Measurements from ENCODE around the gene POMGNT2.

GRCh38 chr3:43048470-43048869 is 57.4 kb downstream of the POMGNT2 start:
- TF ChIP-seq CTCF (IDR thresholded peaks at IDR 0.05) (no peak), POLR2A (IDR thresholded peaks at IDR 0.05) (no peak)

Measured in testis (tissue), 2 donors.